ENCODE data around the gene BRINP1.

Gene BRINP1, protein sequence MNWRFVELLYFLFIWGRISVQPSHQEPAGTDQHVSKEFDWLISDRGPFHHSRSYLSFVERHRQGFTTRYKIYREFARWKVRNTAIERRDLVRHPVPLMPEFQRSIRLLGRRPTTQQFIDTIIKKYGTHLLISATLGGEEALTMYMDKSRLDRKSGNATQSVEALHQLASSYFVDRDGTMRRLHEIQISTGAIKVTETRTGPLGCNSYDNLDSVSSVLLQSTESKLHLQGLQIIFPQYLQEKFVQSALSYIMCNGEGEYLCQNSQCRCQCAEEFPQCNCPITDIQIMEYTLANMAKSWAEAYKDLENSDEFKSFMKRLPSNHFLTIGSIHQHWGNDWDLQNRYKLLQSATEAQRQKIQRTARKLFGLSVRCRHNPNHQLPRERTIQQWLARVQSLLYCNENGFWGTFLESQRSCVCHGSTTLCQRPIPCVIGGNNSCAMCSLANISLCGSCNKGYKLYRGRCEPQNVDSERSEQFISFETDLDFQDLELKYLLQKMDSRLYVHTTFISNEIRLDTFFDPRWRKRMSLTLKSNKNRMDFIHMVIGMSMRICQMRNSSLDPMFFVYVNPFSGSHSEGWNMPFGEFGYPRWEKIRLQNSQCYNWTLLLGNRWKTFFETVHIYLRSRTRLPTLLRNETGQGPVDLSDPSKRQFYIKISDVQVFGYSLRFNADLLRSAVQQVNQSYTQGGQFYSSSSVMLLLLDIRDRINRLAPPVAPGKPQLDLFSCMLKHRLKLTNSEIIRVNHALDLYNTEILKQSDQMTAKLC

GRCh38 chr9:119368681-119369581 is at the start of gene BRINP1:
TSS of gene BRINP1 (minus strand) at chr9:119369435. CDS start at chr9:119313355, 56,080 bp downstream.
- DNase-seq: no peak

GRCh38 chr9:119418721-119419120 is 49.5 kb upstream of the BRINP1 start:
- no peak for DNase-seq

GRCh38 chr9:119416793-119417192 is 47.6 kb upstream of the BRINP1 start:
- DNase-seq: no peak

DNA sequence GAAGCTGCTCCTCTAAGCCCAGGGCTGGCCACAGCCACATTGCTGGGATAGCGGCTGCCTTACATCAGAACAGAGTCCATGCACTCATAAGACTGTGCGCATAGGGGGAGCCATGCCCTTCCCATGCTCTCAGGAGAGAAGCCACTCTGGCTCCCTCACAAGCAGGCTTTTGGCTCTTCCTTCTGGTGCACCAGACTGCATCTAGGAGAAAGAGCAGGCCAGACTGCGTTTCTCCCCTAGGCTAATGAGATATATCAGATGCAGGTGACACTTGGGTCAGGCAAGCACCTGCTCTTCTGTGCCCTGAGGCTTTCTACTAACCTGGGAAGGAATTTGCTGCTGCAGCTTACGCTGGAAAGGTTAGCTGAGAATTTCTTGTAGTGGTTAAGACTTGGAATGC is 43.2 kb upstream of the BRINP1 start:
- no peak for DNase-seq

- DNase-seq: no peak
These were observed 40.3 kb upstream of the BRINP1 start for GRCh38 chr9:119409552-119409951.

- DNase-seq: no peak
These were observed 31.4 kb upstream of the BRINP1 start for GRCh38 chr9:119400606-119401005.

DNA sequence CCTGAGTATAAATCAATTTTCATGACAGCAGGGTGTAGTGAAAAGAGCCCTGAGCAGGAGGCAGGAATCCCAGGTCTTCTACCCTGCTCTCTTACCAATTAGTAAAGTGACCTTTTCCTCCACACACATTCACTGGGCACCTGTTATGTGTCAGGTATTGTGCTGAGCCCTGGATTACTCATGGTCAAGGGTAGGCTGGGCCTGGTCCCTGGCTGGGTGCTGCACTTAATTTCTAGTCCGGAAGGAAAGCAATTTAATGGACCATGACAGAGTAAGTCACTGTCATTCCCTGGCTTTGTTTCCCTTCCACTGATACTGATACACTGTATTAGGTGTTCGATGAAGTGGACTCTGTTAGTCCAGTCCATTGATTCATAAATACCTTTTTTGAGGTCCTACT is 29.1 kb upstream of the BRINP1 start:
- no peak for DNase-seq

DNA sequence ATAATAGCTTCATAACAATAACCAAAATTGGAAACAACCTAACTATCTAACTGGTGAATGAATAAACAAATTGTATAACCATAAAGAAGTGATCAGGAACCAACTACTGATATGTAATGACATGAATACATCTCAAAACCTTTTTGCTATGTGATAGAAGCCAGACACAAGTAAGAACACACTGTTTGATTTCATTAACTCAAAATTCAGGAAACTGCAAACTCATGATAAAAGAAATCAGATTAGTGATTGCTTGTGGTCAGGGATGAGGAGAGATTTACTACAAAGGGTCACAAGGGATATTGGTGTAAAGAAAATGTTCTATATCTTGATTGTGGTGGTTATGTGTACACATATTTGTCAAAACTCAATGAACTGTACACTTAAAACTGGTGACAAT is 22.6 kb upstream of the BRINP1 start:
- DNase-seq: no peak

DNA sequence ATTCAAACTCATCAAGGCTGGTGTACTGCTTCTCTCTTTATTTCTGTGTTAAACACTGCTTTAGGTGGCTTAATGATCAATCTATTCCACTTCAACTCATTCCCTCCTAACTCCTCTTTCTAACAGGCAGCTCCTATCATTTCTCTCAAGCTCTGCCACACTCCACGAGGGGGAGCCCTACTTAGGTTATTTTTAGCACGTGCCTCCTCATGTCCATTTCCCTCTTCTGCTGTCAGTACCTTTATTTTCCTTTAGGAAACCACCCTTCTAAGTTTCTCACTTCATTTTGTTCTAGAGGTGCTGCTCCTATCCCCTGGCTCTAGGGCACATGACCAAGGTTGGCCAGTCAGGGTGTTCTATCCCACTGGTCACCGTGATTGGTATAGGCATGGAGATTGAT is 6.7 kb upstream of the BRINP1 start:
- no peak for DNase-seq

DNA sequence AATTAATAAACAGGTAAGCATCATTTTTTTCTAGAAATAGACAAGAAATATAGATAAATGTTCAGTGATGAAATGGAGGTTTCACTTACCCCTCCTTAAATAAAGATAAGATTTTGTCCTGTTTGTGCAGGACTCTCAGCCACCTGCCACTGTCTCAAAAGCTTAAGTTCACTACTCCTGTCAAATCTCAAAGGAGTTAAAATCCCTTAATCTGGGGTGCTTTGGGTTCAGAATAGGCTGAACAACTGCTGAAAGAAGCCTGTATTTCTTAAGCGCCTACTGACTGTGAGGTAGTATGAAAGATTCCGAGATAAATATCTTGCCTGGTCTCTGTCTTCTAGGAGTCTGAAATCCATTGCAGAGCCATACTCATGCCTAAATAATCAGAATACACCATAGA is 3.7 kb upstream of the BRINP1 start:
- DNase-seq: no peak

DNA sequence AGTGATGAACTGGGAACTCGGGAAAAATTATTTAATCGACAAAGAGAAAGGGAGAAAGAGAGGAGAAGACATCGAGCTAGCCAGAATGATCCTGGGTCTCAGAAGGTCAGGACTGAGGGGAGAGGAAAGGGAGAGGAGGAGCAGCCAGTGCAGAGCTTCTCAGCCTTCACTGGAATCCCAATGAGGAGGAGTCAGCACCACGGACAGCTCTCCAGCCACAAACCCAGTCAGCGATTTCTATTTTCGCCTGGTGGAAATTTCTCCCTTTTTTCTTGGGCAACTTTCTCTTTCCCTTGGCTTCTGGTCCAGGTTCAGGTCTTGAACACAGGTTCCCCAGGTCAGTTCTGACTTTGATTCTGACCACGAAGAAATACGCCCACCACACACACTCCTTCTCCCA is 1.6 kb upstream of the BRINP1 start:
- no peak for DNase-seq

- DNase-seq: no peak
These were observed 588 bp upstream of the BRINP1 start for GRCh38 chr9:119369680-119370366.

DNA sequence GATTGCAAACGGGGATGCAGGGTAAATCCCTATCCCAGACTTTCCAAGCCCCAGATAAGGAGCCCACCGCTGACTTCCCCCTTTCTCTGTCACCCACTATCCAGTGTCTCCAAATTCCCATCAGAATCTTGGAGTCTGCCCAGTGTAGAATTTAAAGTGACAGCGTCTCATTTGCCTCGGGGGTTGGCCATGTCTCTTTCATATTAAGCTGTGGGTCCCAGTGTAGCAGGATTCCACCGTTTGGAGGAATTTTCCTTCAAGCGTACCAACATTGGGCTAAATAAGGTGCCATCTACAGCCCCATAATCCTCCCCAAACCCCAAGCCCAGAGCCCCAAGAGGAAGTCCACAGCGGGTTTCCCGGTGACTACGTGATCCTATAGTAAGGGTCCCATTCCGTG is 1.1 kb downstream of the BRINP1 start:
- DNase-seq: no peak

- DNase-seq: no peak
These were observed 1.6 kb downstream of the BRINP1 start for GRCh38 chr9:119367683-119368075.

GRCh38 chr9:119366909-119367682 is 2.1 kb downstream of the BRINP1 start:
- no peak for DNase-seq

DNA sequence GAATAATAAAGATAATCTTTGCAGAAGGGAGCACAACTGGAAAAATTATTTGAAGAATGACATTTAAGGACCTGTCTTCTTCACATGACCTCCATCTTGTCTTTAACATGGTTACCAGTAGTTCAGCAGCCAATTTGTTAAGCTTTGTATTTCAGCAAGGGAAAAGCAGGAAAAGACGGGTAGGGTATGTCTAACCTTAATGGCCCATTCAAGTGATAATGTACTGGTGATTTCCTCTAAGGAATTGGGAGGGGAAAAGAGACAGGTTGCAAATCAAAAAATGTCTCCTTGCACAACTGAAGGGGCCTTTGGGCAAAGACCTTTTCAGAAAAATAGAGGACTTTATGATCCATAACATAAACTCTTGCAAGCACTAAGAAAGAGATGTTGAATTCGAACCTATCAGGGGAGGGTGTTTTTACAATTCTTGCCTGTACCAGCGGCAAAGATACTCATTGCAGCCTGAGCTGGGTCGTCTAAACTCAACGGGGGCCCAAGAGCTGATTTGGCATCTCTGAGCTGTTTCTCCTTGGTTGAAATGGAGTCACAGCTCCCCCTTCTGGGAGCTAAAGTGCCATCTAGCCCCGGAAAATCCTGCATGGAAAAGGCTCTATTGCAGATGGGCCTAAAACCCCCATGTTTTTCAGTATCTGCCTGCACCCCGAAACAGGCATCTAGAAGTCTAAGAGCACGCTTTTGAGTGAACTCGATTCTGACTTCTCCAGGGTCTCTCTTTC is 3.8 kb downstream of the BRINP1 start:
- DNase-seq: no peak

DNA sequence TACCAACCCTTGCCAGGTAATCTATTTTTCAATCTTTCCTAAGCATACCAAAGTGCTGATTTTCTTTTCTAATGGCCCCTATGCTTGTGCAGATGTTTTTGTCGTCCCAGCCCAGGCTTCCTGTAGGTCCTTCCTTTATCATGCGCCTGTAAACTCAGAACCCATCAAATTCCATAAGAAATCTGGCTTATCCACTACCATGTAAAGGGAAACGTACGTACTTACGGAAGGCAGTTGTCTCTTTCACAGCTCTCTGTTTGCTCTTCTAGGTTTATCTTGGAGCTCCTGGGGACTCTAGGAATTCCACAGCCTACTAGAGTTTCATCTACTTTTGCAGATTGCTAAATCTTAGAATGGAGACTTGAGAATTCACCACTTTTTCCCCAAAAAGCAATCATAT is 9.0 kb downstream of the BRINP1 start:
- DNase-seq: no peak

GRCh38 chr9:119357336-119358096 is 11.7 kb downstream of the BRINP1 start:
- DNase-seq: no peak

GRCh38 chr9:119349351-119349825 is 19.8 kb downstream of the BRINP1 start:
- no peak for DNase-seq

Measured in CD4-positive, alpha-beta T cell treated with Interleukin-21 for 1 hour (primary cell).